HCT116 (cell line): ENCODE data around the gene LRRFIP2. TPM values are rescaled to one million over a fixed set of nuclear protein-coding genes. Genes with fewer than 3 reads are reported as not detected.

Experiments used
- ATAC-seq: fragments of 200-7000 bp; cut with Tn5 transposase; 2 replicates; pipeline ENCODE4 v1.9.1; 2020; ENCODE audit warnings: mild to moderate bottlenecking, moderate library complexity
- BruUV-seq: library from RNA; stranded (reverse); fragments of 400-500 nt; replicated peaks from 2 replicates; lab custom pipeline; 2021; lab: Mats Ljungman, UMichigan
- CTCF ChIA-PET: fragments of 300-600 bp; sonication (Branson Sonifier 250); formaldehyde crosslinking; loops from one replicate; lab custom pipeline; 2021; ENCODE audit warnings: antibody characterized with exemption; lab: Charles Lee
- POLR2A ChIA-PET: fragments of 300-600, 350-600 bp; sonication (Branson Sonifier 250); formaldehyde crosslinking; loops from one replicate; lab custom pipeline; 2021; ENCODE audit warnings: antibody characterized with exemption; lab: Charles Lee
- RAD21 ChIA-PET, 2 experiments: fragments of 300-600 bp; sonication (Branson Sonifier 250); formaldehyde crosslinking; loops; one replicate each; lab custom pipeline; 2023; ENCODE audit warnings: low total read pairs in 2 of 2; ENCODE audit not compliant: uncharacterized antibody in 2 of 2, unreplicated experiment in 2 of 2, low non-redundant PET in 1 of 2; lab: Charles Lee
- DNase-seq: peaks from one replicate; pipeline ENCODE4 v3.0.0-alpha.2; 2010; ENCODE audit warnings: low read depth, low spot score
- H2AFZ ChIP-seq: fragments of 200-600 bp; shearing (Covaris generic), sonication (generic); 2 replicates; pipeline ENCODE4 v1.6.1; 2017; ENCODE audit warnings: low read depth, mixed run types, mixed read lengths, antibody characterized with exemption, low read length; ENCODE audit not compliant: poor library complexity, severe bottlenecking
- H3K27ac ChIP-seq: 2 replicates; pipeline ENCODE4 v1.5.1; 2012; ENCODE audit warnings: low read depth, low read length
- H3K27me3 ChIP-seq: fragments of 200-600 bp; sonication (generic); 2 replicates; pipeline ENCODE4 v1.6.1; 2016; ENCODE audit warnings: mixed run types, low read length, mixed read lengths; ENCODE audit not compliant: insufficient read depth
- H3K36me3 ChIP-seq, 2 experiments: fragments of 200-500 bp in 1 of 2; fragments of 200-600 bp in 1 of 2; sonication (Bioruptor generic) in 1 of 2; sonication (generic) in 1 of 2; 2 replicates each; pipeline versions ENCODE4 v1.5.1 to v1.6.1; 2014 to 2016; ENCODE audit warnings: low read length in 2 of 2, inconsistent platforms in 1 of 2, mixed read lengths in 1 of 2, mixed run types in 1 of 2; ENCODE audit not compliant: insufficient read depth in 2 of 2, control insufficient read depth in 1 of 2
- H3K4me1 ChIP-seq, 2 experiments: fragments of 200-600 bp in 1 of 2; sonication (generic) in 1 of 2; 2 replicates each; pipeline versions ENCODE4 v1.5.1 to v1.6.1; 2012 to 2017; ENCODE audit warnings: low read length in 2 of 2, inconsistent platforms in 1 of 2, mild to moderate bottlenecking in 1 of 2, mixed read lengths in 1 of 2, mixed run types in 1 of 2, moderate library complexity in 1 of 2; ENCODE audit not compliant: insufficient read depth in 2 of 2, control insufficient read depth in 1 of 2
- H3K4me2 ChIP-seq: fragments of 200-600 bp; sonication (generic); 2 replicates; pipeline ENCODE4 v1.6.1; 2017; ENCODE audit warnings: mixed run types, low read length, mixed read lengths
- H3K4me3 ChIP-seq, 2 experiments: fragments of 200-600 bp in 1 of 2; sonication (generic) in 1 of 2; replicated peaks in 1 of 2; 2 replicates each; pipeline ENCODE4 v1.5.1; 2011 to 2016; ENCODE audit warnings: low read length in 2 of 2, control low read depth in 1 of 2, low read depth in 1 of 2, mild to moderate bottlenecking in 1 of 2, mixed read lengths in 1 of 2, mixed run types in 1 of 2
- H3K79me2 ChIP-seq: fragments of 200-600 bp; sonication (generic); 2 replicates; pipeline ENCODE4 v1.6.1; 2017; ENCODE audit warnings: mild to moderate bottlenecking, mixed run types, low read length, moderate library complexity, mixed read lengths; ENCODE audit not compliant: insufficient read depth
- H3K9ac ChIP-seq: fragments of 200-600 bp; sonication (generic); 2 replicates; pipeline ENCODE4 v1.6.1; 2016; ENCODE audit warnings: low read length, mixed read lengths
- H3K9me2 ChIP-seq: fragments of 200-600 bp; sonication (generic), shearing (Covaris generic); 2 replicates; pipeline ENCODE4 v1.6.1; 2017; ENCODE audit warnings: mixed run types, mild to moderate bottlenecking, moderate library complexity; ENCODE audit not compliant: insufficient read depth
- H3K9me3 ChIP-seq, 2 experiments: fragments of 200-500 bp in 1 of 2; fragments of 200-600 bp in 1 of 2; sonication (Bioruptor generic) in 1 of 2; sonication (generic) in 1 of 2; 2 replicates each; pipeline ENCODE4 v1.6.1; 2014 to 2017; ENCODE audit warnings: low read length in 2 of 2, mixed read lengths in 2 of 2, inconsistent platforms in 1 of 2, low read depth in 1 of 2, mild to moderate bottlenecking in 1 of 2, mixed run types in 1 of 2, moderate library complexity in 1 of 2; ENCODE audit not compliant: control insufficient read depth in 1 of 2, insufficient read depth in 1 of 2
- H4K20me1 ChIP-seq: fragments of 200-600 bp; sonication (generic), shearing (Covaris generic); 2 replicates; pipeline ENCODE4 v1.6.1; 2017; ENCODE audit warnings: mixed run types, mild to moderate bottlenecking, moderate library complexity; ENCODE audit not compliant: insufficient read depth
- ATF3 ChIP-seq: IDR thresholded peaks from 2 replicates; pipeline ENCODE4 v1.6.1; 2012
- CBX3 ChIP-seq: IDR thresholded peaks from 2 replicates; pipeline ENCODE4 v1.6.1; 2012; ENCODE audit warnings: low read depth
- EZH2 ChIP-seq: fragments of 200-600 bp; sonication (generic); IDR thresholded peaks from 2 replicates; pipeline ENCODE4 v1.6.1; 2017; ENCODE audit warnings: antibody characterized with exemption, mixed run types
- EZH2phosphoT487 ChIP-seq: fragments of 200-600 bp; IDR thresholded peaks from 2 replicates; pipeline ENCODE4 v1.6.1; 2018; ENCODE audit warnings: antibody characterized with exemption, borderline replicate concordance
- MAX ChIP-seq: IDR thresholded peaks from 2 replicates; pipeline ENCODE4 v1.6.1; 2012
- POLR2A ChIP-seq: IDR thresholded peaks from 2 replicates; pipeline ENCODE4 v1.7.0; 2011; ENCODE audit warnings: borderline replicate concordance; ENCODE audit not compliant: insufficient read depth, insufficient read length; ENCODE audit errors: extremely low read depth
- RAD21 ChIP-seq: IDR thresholded peaks from 2 replicates; pipeline ENCODE4 v1.6.1; 2012; ENCODE audit warnings: low read depth, mild to moderate bottlenecking
- REST ChIP-seq: IDR thresholded peaks from 2 replicates; pipeline ENCODE4 v1.6.1; 2012; ENCODE audit warnings: low read depth
- SP1 ChIP-seq: IDR thresholded peaks from 2 replicates; pipeline ENCODE4 v1.6.1; 2012; ENCODE audit warnings: low read depth
- TCF7L2 ChIP-seq: IDR thresholded peaks from 2 replicates; pipeline ENCODE4 v1.7.0; 2011; ENCODE audit warnings: borderline replicate concordance, inconsistent platforms; ENCODE audit not compliant: insufficient read depth, insufficient read length; ENCODE audit errors: extremely low read depth
- ZNF274 ChIP-seq: fragments of 200-500 bp; sonication (Bioruptor generic); IDR thresholded peaks from 2 replicates; pipeline ENCODE4 v1.6.1; 2014; ENCODE audit warnings: mild to moderate bottlenecking, low read depth, low read length, inconsistent platforms
- intact Hi-C: fragments of 100-400 bp; cut with micrococcal nuclease; formaldehyde crosslinking; loops from 2 replicates; pipeline ENCODE4 v1.10.0; 2022
- total RNA-seq: library from RNA; stranded (reverse); gene quantifications from one replicate; pipeline ENCODE4 v1.2.1, GENCODE V29; 2021; ENCODE audit not compliant: unreplicated experiment

The LRRFIP2 gene
- total RNA-seq, 1 experiment from 2014 or later, result 27.0 TPM

- intact Hi-C loops, result no loop called here
- Histone ChIP-seq H4K20me1 (no peaks in the 10 kb centered on the region), H3K27me3 (no peaks in the 10 kb centered on the region), H3K4me3 (no peak overlapping the region), H2AFZ (no peak overlapping the region), H3K27ac (no peak overlapping the region), H3K9me2 (no peaks in the 10 kb centered on the region), H3K79me2 (peaks cover 39% of the 10 kb centered on the region), H3K4me1 (no peaks in the 10 kb centered on the region), H3K9me3 (no peaks in the 10 kb centered on the region), H3K36me3 (no peaks in the 10 kb centered on the region), H3K4me2 (no peak overlapping the region), H3K9ac (no peak overlapping the region)
- TF ChIP-seq TCF7L2, result no peak
- no peak for TF ChIP-seq EZH2
- no peak for TF ChIP-seq MAX
- no peak for TF ChIP-seq CBX3
- TF ChIP-seq SP1, result no peak
- TF ChIP-seq ATF3, result no peak
- TF ChIP-seq ZNF274, result no peak
- no peak for TF ChIP-seq RAD21
- TF ChIP-seq EZH2phosphoT487, result no peak
- TF ChIP-seq POLR2A, result no peak
- no peak for TF ChIP-seq REST
- POLR2A ChIA-PET, result no interaction called here
- no TSS peak for BruUV-seq
- no peak for DNase-seq
- CTCF ChIA-PET, result no interaction called here
- ATAC-seq, result no peak
- RAD21 ChIA-PET, result no interaction called here
Observed at GRCh38 chr3:37162501-37163245, 11.7 kb downstream of the LRRFIP2 start.
